ENCODE data around the gene NEO1. TPM values are rescaled to one million over a fixed set of nuclear protein-coding genes. Genes with fewer than 3 reads are reported as not detected.

NEO1 gene
- total and polyA plus RNA-seq, 9 of the 15 experiments (the other 6 are each of a cell fraction or from before 2014, with no cell fraction given) = 0.08 to 1.7 (median 0.48) TPM

GRCh38 chr15:73165435-73165834 lies 113.2 kb downstream of the NEO1 start:
- H3K4me2 ChIP-seq (ENCODE audit: insufficient read depth, low read length) = no peak overlapping the region
- no peak for ATAC-seq
- no peaks in the 10 kb centered on the region for H3K27me3 ChIP-seq (ENCODE audit: control insufficient read depth in 2 of 2, insufficient read depth in 2 of 2, low read length in 2 of 2)
- no peak overlapping the region for H2AFZ ChIP-seq (ENCODE audit: low read depth, low read length)
- no peak for FAIRE-seq
- ChIA-PET POLR2A (no interaction called here), CTCF (ENCODE audit: low intra/inter-chr PET ratio) (no interaction called here)
- peaks cover 6% of the 10 kb centered on the region; the same call in 1 of the 2 replicates for H3K9me3 ChIP-seq (replicated peaks; ENCODE audit: control insufficient read depth, insufficient read depth, low read depth, low read length)
- intact Hi-C loops (cut with micrococcal nuclease) (no loop called here), in situ Hi-C loops (cut with MboI) (no loop called here)
- H3K79me2 ChIP-seq (ENCODE audit: control insufficient read depth, insufficient read depth, low read length) = no peaks in the 10 kb centered on the region
- no peaks in the 10 kb centered on the region for H3K9me1 ChIP-seq (ENCODE audit: control insufficient read depth, insufficient read depth, low read length)
- no peaks in the 10 kb centered on the region for H3K36me3 ChIP-seq (ENCODE audit: control insufficient read depth, insufficient read depth, low read length)
- no peaks in the 10 kb centered on the region for H3K4me1 ChIP-seq (replicated peaks in 1 of 2; ENCODE audit: control insufficient read depth in 2 of 2, insufficient read depth in 2 of 2, low read length in 2 of 2)
- no peak overlapping the region for H3K9ac ChIP-seq (ENCODE audit: insufficient read depth in 1 of 2, low read depth in 2 of 2, low read length in 2 of 2)
- no peak overlapping the region for H3K27ac ChIP-seq (ENCODE audit: extremely low read depth, low read depth, low read length)
- no peak overlapping the region for H3K4me3 ChIP-seq
- H4K20me1 ChIP-seq (replicated peaks; ENCODE audit: control insufficient read depth, insufficient read depth, low read length) = no peaks in the 10 kb centered on the region
- no TSS peak for BruUV-seq (replicated peaks)
- no peak for DNase-seq (ENCODE audit: extremely low read depth in 1 of 4, low spot score in 3 of 4)
- WGBS (ENCODE audit: insufficient coverage, low coverage, missing lambda C conversion rate) = 0% methylated on average over 3 of the region's 3 CpGs
- TF ChIP-seq HDGF (IDR thresholded peaks at IDR 0.05) = no peak
- no peak for TF ChIP-seq DPF2 (IDR thresholded peaks at IDR 0.05)
- no peak for TF ChIP-seq XRCC5 (IDR thresholded peaks at IDR 0.05; ENCODE audit: low read depth, low read length)
- TF ChIP-seq KLF10 (CRISPR knock-in tag; IDR thresholded peaks at IDR 0.05) = no peak
- TF ChIP-seq NR0B1 (IDR thresholded peaks at IDR 0.05; ENCODE audit: partially characterized antibody) = no peak
- no peak for TF ChIP-seq ZNF780A (CRISPR knock-in tag; IDR thresholded peaks at IDR 0.05)
- TF ChIP-seq YBX1 (IDR thresholded peaks at IDR 0.05) = no peak
- no peak for TF ChIP-seq CTBP1 (IDR thresholded peaks at IDR 0.05; ENCODE audit: borderline replicate concordance)
- TF ChIP-seq SMARCA5 (IDR thresholded peaks at IDR 0.05) = no peak
- no peak for TF ChIP-seq ZNF165 (CRISPR knock-in tag; IDR thresholded peaks at IDR 0.05; ENCODE audit: borderline replicate concordance)
- TF ChIP-seq MCM3 (IDR thresholded peaks at IDR 0.05) = no peak
- no peak for TF ChIP-seq CREBBP (IDR thresholded peaks at IDR 0.05; ENCODE audit: low read depth, low read length)
- TF ChIP-seq, protein P1, sequence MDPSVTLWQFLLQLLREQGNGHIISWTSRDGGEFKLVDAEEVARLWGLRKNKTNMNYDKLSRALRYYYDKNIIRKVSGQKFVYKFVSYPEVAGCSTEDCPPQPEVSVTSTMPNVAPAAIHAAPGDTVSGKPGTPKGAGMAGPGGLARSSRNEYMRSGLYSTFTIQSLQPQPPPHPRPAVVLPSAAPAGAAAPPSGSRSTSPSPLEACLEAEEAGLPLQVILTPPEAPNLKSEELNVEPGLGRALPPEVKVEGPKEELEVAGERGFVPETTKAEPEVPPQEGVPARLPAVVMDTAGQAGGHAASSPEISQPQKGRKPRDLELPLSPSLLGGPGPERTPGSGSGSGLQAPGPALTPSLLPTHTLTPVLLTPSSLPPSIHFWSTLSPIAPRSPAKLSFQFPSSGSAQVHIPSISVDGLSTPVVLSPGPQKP (CRISPR knock-in tag; IDR thresholded peaks at IDR 0.05) = no peak
- TF ChIP-seq ILF3 (IDR thresholded peaks at IDR 0.05; ENCODE audit: borderline replicate concordance) = no peak
- TF ChIP-seq SRSF1 (IDR thresholded peaks at IDR 0.05; ENCODE audit: low read depth, low read length) = no peak
- TF ChIP-seq, protein P2, sequence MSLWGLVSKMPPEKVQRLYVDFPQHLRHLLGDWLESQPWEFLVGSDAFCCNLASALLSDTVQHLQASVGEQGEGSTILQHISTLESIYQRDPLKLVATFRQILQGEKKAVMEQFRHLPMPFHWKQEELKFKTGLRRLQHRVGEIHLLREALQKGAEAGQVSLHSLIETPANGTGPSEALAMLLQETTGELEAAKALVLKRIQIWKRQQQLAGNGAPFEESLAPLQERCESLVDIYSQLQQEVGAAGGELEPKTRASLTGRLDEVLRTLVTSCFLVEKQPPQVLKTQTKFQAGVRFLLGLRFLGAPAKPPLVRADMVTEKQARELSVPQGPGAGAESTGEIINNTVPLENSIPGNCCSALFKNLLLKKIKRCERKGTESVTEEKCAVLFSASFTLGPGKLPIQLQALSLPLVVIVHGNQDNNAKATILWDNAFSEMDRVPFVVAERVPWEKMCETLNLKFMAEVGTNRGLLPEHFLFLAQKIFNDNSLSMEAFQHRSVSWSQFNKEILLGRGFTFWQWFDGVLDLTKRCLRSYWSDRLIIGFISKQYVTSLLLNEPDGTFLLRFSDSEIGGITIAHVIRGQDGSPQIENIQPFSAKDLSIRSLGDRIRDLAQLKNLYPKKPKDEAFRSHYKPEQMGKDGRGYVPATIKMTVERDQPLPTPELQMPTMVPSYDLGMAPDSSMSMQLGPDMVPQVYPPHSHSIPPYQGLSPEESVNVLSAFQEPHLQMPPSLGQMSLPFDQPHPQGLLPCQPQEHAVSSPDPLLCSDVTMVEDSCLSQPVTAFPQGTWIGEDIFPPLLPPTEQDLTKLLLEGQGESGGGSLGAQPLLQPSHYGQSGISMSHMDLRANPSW (CRISPR knock-in tag; IDR thresholded peaks at IDR 0.05) = no peak
